DMS53 treated with DMSO at 0.1 percent for 48 hours (cell line): ENCODE results near the gene SPECC1L.

Source experiments
- DNase-seq: peaks from one replicate; lab custom pipeline; 2025; ENCODE audit not compliant: unreplicated experiment; lab: John Stamatoyannopoulos, UW

SPECC1L gene

GRCh38 chr22:24413271-24413670, 142.6 kb downstream of the SPECC1L start:
- DNase-seq: no peak

- DNase-seq: no peak
Observed at GRCh38 chr22:24413736-24414385, 143.2 kb downstream of the SPECC1L start.

- no peak for DNase-seq
Observed at GRCh38 chr22:24414523-24414922, 143.9 kb downstream of the SPECC1L start.

GRCh38 chr22:24414984-24415945, 144.6 kb downstream of the SPECC1L start:
- no peak for DNase-seq

GRCh38 chr22:24416095-24416494, 145.5 kb downstream of the SPECC1L start:
- DNase-seq: no peak

GRCh38 chr22:24416611-24417010, 146.0 kb downstream of the SPECC1L start:
- no peak for DNase-seq

GRCh38 chr22:24417200-24417599, 146.6 kb downstream of the SPECC1L start:
- no peak for DNase-seq

- DNase-seq: no peak
Observed at GRCh38 chr22:24417901-24418641, 147.4 kb downstream of the SPECC1L start.

GRCh38 chr22:24418786-24419474, 148.3 kb downstream of the SPECC1L start:
- no peak for DNase-seq

GRCh38 chr22:24419475-24419850, 148.8 kb downstream of the SPECC1L start:
- DNase-seq: no peak

GRCh38 chr22:24420072-24420976, 149.7 kb downstream of the SPECC1L start:
- DNase-seq: peak; percentile 10

- DNase-seq: no peak
Observed at GRCh38 chr22:24420977-24421343, 150.3 kb downstream of the SPECC1L start.

GRCh38 chr22:24421428-24421931, 150.8 kb downstream of the SPECC1L start:
- DNase-seq: no peak

- no peak for DNase-seq
Observed at GRCh38 chr22:24422102-24422665, 151.6 kb downstream of the SPECC1L start.

- no peak for DNase-seq
Observed at GRCh38 chr22:24423519-24424000, 152.9 kb downstream of the SPECC1L start.

- no peak for DNase-seq
Observed at GRCh38 chr22:24424001-24424900, 153.6 kb downstream of the SPECC1L start.

- DNase-seq: no peak
Observed at GRCh38 chr22:24424901-24425775, 154.5 kb downstream of the SPECC1L start.
